SK-N-SH (cell line): ENCODE results near the gene LTK. TPM values are rescaled to one million over a fixed set of nuclear protein-coding genes. Genes with fewer than 3 reads are reported as not detected.

ENCODE experiments used
- CTCF ChIA-PET: fragments of 300-600, 350-600 bp; formaldehyde crosslinking; extraction: SDS; loops from one replicate; lab custom pipeline; 2021; lab: Yijun Ruan, JAX
- POLR2A ChIA-PET: fragments of 350-600 bp; sonication (Branson Sonifier 250); formaldehyde crosslinking; extraction: SDS; loops from one replicate; lab custom pipeline; 2020; ENCODE audit warnings: antibody characterized with exemption, inconsistent platforms; lab: Yijun Ruan, JAX
- DNase-seq: peaks from one replicate; pipeline ENCODE4 v3.0.0; 2012
- H2AFZ ChIP-seq: fragments of 200-600 bp; sonication (generic); 2 replicates; pipeline ENCODE4 v1.8.1; 2016; ENCODE audit warnings: antibody characterized with exemption, mild to moderate bottlenecking, low read depth
- H3F3A ChIP-seq: fragments of 200-600 bp; sonication (generic); replicated peaks from 2 replicates; pipeline ENCODE3; 2016; ENCODE audit warnings: antibody characterized with exemption, mild to moderate bottlenecking; ENCODE audit not compliant: insufficient read depth
- H3K27ac ChIP-seq, 2 experiments: fragments of 200-500 bp in 1 of 2; fragments of 200-600 bp in 1 of 2; sonication (Bioruptor generic) in 1 of 2; sonication (generic), shearing (Covaris generic) in 1 of 2; 2 replicates each; pipeline versions ENCODE4 v1.5.1 to v1.6.1; 2014 to 2016; ENCODE audit warnings: low read depth in 2 of 2, inconsistent platforms in 1 of 2, low read length in 1 of 2, mild to moderate bottlenecking in 1 of 2, mixed read lengths in 1 of 2
- H3K27me3 ChIP-seq: fragments of 200-600 bp; sonication (generic), shearing (Covaris generic); 2 replicates; pipeline ENCODE4 v1.6.1; 2016; ENCODE audit warnings: mixed run types; ENCODE audit not compliant: insufficient read depth
- H3K36me3 ChIP-seq, 2 experiments: fragments of 200-500 bp in 1 of 2; fragments of 200-600 bp in 1 of 2; sonication (Bioruptor generic) in 1 of 2; sonication (generic) in 1 of 2; replicated peaks in 1 of 2; 2 replicates each; pipeline versions ENCODE3 to v1.5.1; 2014 to 2016; ENCODE audit warnings: low read length in 1 of 2, mild to moderate bottlenecking in 1 of 2; ENCODE audit not compliant: insufficient read depth in 2 of 2, control insufficient read depth in 1 of 2
- H3K4me1 ChIP-seq, 2 experiments: fragments of 200-500 bp in 1 of 2; fragments of 200-600 bp in 1 of 2; sonication (Bioruptor generic) in 1 of 2; sonication (generic), shearing (Covaris generic) in 1 of 2; 2 replicates each; pipeline versions ENCODE4 v1.5.1 to v1.6.1; 2014 to 2016; ENCODE audit warnings: low read depth in 1 of 2, low read length in 1 of 2, mixed run types in 1 of 2; ENCODE audit not compliant: insufficient read depth in 2 of 2, control insufficient read depth in 1 of 2
- H3K4me2 ChIP-seq: fragments of 200-600 bp; sonication (generic), shearing (Covaris generic); 2 replicates; pipeline ENCODE4 v1.6.1; 2017; ENCODE audit warnings: mixed run types
- H3K4me3 ChIP-seq, 2 experiments: fragments of 200-500 bp in 1 of 2; fragments of 200-600 bp in 1 of 2; sonication (Bioruptor generic) in 1 of 2; sonication (generic), shearing (Covaris generic) in 1 of 2; 2 replicates each; pipeline versions ENCODE4 v1.5.1 to v1.8.1; 2014 to 2016; ENCODE audit warnings: low read depth in 2 of 2, inconsistent platforms in 1 of 2, low read length in 1 of 2, mild to moderate bottlenecking in 1 of 2, mixed read lengths in 1 of 2, moderate library complexity in 1 of 2
- H3K79me2 ChIP-seq: fragments of 200-600 bp; sonication (generic); 2 replicates; pipeline ENCODE4 v1.8.1; 2017; ENCODE audit warnings: mild to moderate bottlenecking; ENCODE audit not compliant: insufficient read depth
- H3K9ac ChIP-seq: fragments of 200-600 bp; sonication (generic); 2 replicates; pipeline ENCODE4 v1.6.1; 2017; ENCODE audit warnings: mixed run types
- H3K9me2 ChIP-seq: fragments of 200-600 bp; sonication (generic); 2 replicates; pipeline ENCODE4 v1.6.1; 2017; ENCODE audit warnings: mixed run types
- H3K9me3 ChIP-seq: fragments of 200-600 bp; sonication (generic); 2 replicates; pipeline ENCODE4 v1.6.1; 2017; ENCODE audit warnings: mixed run types, mild to moderate bottlenecking, moderate library complexity
- H4K20me1 ChIP-seq: fragments of 200-600 bp; sonication (generic); 2 replicates; pipeline ENCODE4 v1.6.1; 2017; ENCODE audit warnings: mild to moderate bottlenecking, mixed run types; ENCODE audit not compliant: insufficient read depth
- EZH2phosphoT487 ChIP-seq: fragments of 200-600 bp; sonication (generic); IDR thresholded peaks from 2 replicates; pipeline ENCODE4 v1.6.1; 2017; ENCODE audit warnings: low read depth, mixed run types, mild to moderate bottlenecking, antibody characterized with exemption, moderate library complexity, borderline replicate concordance
- FOSL2 ChIP-seq: IDR thresholded peaks from 2 replicates; pipeline ENCODE4 v1.4.0; 2012; ENCODE audit warnings: low read depth, mild to moderate bottlenecking, moderate library complexity, borderline replicate concordance
- FOXM1 ChIP-seq: IDR thresholded peaks from 2 replicates; pipeline ENCODE4 v1.4.0; 2012; ENCODE audit warnings: low read depth, mild to moderate bottlenecking
- GABPA ChIP-seq: IDR thresholded peaks from 2 replicates; pipeline ENCODE4 v1.4.0; 2012; ENCODE audit warnings: low read depth, mild to moderate bottlenecking
- GATA2 ChIP-seq: sonication (generic); formaldehyde crosslinking; IDR thresholded peaks from 2 replicates; pipeline ENCODE4 v1.5.0; 2020; ENCODE audit warnings: mild to moderate bottlenecking, missing genetic modification reagents
- MAX ChIP-seq: IDR thresholded peaks from 2 replicates; pipeline ENCODE4 v1.4.0; 2012; ENCODE audit warnings: low read depth
- MEF2A ChIP-seq: IDR thresholded peaks from 2 replicates; pipeline ENCODE4 v1.4.0; 2012; ENCODE audit warnings: low read depth, borderline replicate concordance
- MXI1 ChIP-seq: IDR thresholded peaks from 2 replicates; pipeline ENCODE4 v1.6.1; 2012; ENCODE audit warnings: mild to moderate bottlenecking, low read depth, low read length, improper control_type of control experiment
- NRF1 ChIP-seq: IDR thresholded peaks from 2 replicates; pipeline ENCODE4 v1.6.1; 2012; ENCODE audit warnings: low read depth, mild to moderate bottlenecking, low read length
- PBX3 ChIP-seq: IDR thresholded peaks from 2 replicates; pipeline ENCODE4; 2012
- POLR2AphosphoS5 ChIP-seq: IDR thresholded peaks from 2 replicates; pipeline ENCODE4 v1.6.1; 2012; ENCODE audit warnings: low read depth, low read length
- RAD21 ChIP-seq: IDR thresholded peaks from 2 replicates; pipeline ENCODE4 v1.6.1; 2012; ENCODE audit warnings: mild to moderate bottlenecking, low read length
- RCOR1 ChIP-seq: fragments of 150-350 bp; IDR thresholded peaks from 2 replicates; pipeline ENCODE4 v1.6.1; 2017; ENCODE audit warnings: antibody characterized with exemption, low read length
- RFX5 ChIP-seq: IDR thresholded peaks from 2 replicates; pipeline ENCODE4 v1.6.1; 2012; ENCODE audit warnings: mild to moderate bottlenecking, improper control_type of control experiment, low read length
- RXRA ChIP-seq: IDR thresholded peaks from 2 replicates; pipeline ENCODE4 v1.4.0; 2012; ENCODE audit warnings: low read depth, mild to moderate bottlenecking, borderline replicate concordance
- SIN3A ChIP-seq: IDR thresholded peaks from 2 replicates; pipeline ENCODE4 v1.6.1; 2012; ENCODE audit warnings: low read depth, mild to moderate bottlenecking, low read length, moderate library complexity, borderline replicate concordance
- TAF1 ChIP-seq: IDR thresholded peaks from 2 replicates; pipeline ENCODE4 v1.6.1; 2012; ENCODE audit warnings: low read depth, mild to moderate bottlenecking, low read length, moderate library complexity, borderline replicate concordance
- TEAD4 ChIP-seq: IDR thresholded peaks from 2 replicates; pipeline ENCODE4 v1.4.0; 2012; ENCODE audit warnings: mild to moderate bottlenecking, borderline replicate concordance; ENCODE audit not compliant: insufficient read depth
- YY1 ChIP-seq: IDR thresholded peaks from 2 replicates; pipeline ENCODE4 v1.4.0; 2012; ENCODE audit warnings: low read depth, mild to moderate bottlenecking
- ZBTB33 ChIP-seq: IDR thresholded peaks from 2 replicates; pipeline ENCODE4 v1.4.0; 2012; ENCODE audit warnings: low read depth, borderline replicate concordance
- WGBS: methylation state at CpG from one replicate; pipeline ENCODE4 v1.1.6; 2017; ENCODE audit warnings: low lambda C conversion rate; 5-methylcytosine and 5-hydroxymethylcytosine counted together
- polyA plus RNA-seq, 3 experiments: library from polyadenylated mRNA; depleted of rRNA; stranded (reverse); fragments of >200 nt; gene quantifications; 2 replicates each; pipeline ENCODE4 v1.2.3, GENCODE V29; 2012

LTK gene
- polyA plus RNA-seq, 1 of the 3 experiments (the other 2 are of a cell fraction): 0.07 TPM

GRCh38 chr15:41480396-41481140 is 33.1 kb downstream of the LTK start (continued):
- TF ChIP-seq YY1 (no peak), EZH2phosphoT487 (no peak), MXI1 (no peak), SIN3A (no peak), POLR2AphosphoS5 (no peak), RFX5 (no peak), PBX3 (no peak)

- no peak overlapping the region for H3K9ac ChIP-seq
- POLR2A ChIA-PET: no interaction called here
- H2AFZ ChIP-seq: no peak overlapping the region
- CTCF ChIA-PET: interaction anchor here (1.6 kb wide), 1 partner anchor 11 kb away, joined by 11 read pairs; no protein-coding TSS in a partner anchor
- H3F3A ChIP-seq: no peaks in the 10 kb centered on the region
- peaks cover 65 to 71% of the 10 kb centered on the region in 2 experiments for H3K36me3 ChIP-seq
- peak overlapping the region in 1 of 2 experiments; percentile 16; a peak in 1 of 4 replicates for H3K27ac ChIP-seq
- TF ChIP-seq GATA2 (CRISPR knock-in tag) (no peak), RXRA (no peak), MEF2A (no peak), FOSL2 (no peak), MAX (no peak), NRF1 (no peak), MXI1 (no peak), RFX5 (no peak), EZH2phosphoT487 (no peak), TAF1 (no peak), RAD21 (no peak), RCOR1 (no peak), YY1 (no peak), GABPA (no peak), ZBTB33 (no peak), FOXM1 (no peak), PBX3 (no peak), TEAD4 (no peak)
- H3K4me1 ChIP-seq: no peaks in the 10 kb centered on the region
- H3K9me3 ChIP-seq: no peaks in the 10 kb centered on the region
- H3K9me2 ChIP-seq: no peaks in the 10 kb centered on the region
- no peak overlapping the region for H3K4me2 ChIP-seq
- WGBS: 86% methylated on average over 5 of the region's 5 CpGs
- DNase-seq: no peak
- H3K27me3 ChIP-seq: no peaks in the 10 kb centered on the region
- H3K4me3 ChIP-seq: no peak overlapping the region
- H3K79me2 ChIP-seq: no peaks in the 10 kb centered on the region
- H4K20me1 ChIP-seq: no peaks in the 10 kb centered on the region
Observed at GRCh38 chr15:41476416-41477048, 37.1 kb downstream of the LTK start.
